ENCODE measurements around the gene XPNPEP2. TPM values are rescaled to one million over a fixed set of nuclear protein-coding genes. Genes with fewer than 3 reads are reported as not detected.

The XPNPEP2 gene
- total and polyA plus RNA-seq, 3 donors from 2014 or later: 0.08 to 1.4 (median 0.25) TPM

GRCh38 chrX:129781680-129782495, 43.1 kb downstream of the XPNPEP2 start:
- H3K36me3 ChIP-seq (ENCODE audit: low read depth, missing control alignments): no peaks in the 10 kb centered on the region
- 94 to 95% methylated on average over 6 to 10 of the region's 10 CpGs for WGBS, 2 donors
- intact Hi-C loops (cut with DNase I; ENCODE audit: low total_unique reads): no loop called here

DNA sequence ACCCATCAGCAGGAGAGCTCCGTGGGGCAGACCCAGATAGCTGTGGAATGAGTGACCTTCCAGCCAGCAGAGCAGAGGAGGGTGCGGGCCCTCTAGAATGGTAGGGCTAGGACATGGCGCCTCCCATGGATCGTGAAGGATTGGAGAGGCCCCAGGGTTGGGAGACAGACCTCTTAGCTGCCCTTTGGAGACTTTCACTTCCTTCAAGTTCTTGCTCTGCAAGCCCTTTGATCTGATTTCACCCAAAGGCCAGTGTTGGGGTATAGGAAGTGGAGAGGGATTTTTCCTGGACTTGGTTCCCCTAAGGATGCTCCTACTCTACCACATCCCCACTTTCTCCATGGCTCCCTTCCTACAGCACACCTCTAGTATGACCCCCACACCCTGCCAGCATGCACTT, 43.9 kb downstream of the XPNPEP2 start:
- Histone ChIP-seq H3K27ac (no peak overlapping the region), H3K27me3 (no peaks in the 10 kb centered on the region), H3K36me3 (ENCODE audit: low read depth, missing control alignments) (no peaks in the 10 kb centered on the region), H3K4me1 (no peaks in the 10 kb centered on the region), H3K9me3 (no peaks in the 10 kb centered on the region), H3K4me3 (no peak overlapping the region)
- TF ChIP-seq, protein P1, sequence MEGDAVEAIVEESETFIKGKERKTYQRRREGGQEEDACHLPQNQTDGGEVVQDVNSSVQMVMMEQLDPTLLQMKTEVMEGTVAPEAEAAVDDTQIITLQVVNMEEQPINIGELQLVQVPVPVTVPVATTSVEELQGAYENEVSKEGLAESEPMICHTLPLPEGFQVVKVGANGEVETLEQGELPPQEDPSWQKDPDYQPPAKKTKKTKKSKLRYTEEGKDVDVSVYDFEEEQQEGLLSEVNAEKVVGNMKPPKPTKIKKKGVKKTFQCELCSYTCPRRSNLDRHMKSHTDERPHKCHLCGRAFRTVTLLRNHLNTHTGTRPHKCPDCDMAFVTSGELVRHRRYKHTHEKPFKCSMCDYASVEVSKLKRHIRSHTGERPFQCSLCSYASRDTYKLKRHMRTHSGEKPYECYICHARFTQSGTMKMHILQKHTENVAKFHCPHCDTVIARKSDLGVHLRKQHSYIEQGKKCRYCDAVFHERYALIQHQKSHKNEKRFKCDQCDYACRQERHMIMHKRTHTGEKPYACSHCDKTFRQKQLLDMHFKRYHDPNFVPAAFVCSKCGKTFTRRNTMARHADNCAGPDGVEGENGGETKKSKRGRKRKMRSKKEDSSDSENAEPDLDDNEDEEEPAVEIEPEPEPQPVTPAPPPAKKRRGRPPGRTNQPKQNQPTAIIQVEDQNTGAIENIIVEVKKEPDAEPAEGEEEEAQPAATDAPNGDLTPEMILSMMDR (IDR thresholded peaks at IDR 0.05): no peak
- TF ChIP-seq POLR2A (IDR thresholded peaks at IDR 0.05): no peak
- 86% methylated on average over 4 of the region's 4 CpGs; no CpG with 5 or more reads in 1 of the 2 donors for WGBS, 2 donors
- DNase-seq: no peak
- intact Hi-C loops (cut with DNase I; ENCODE audit: low total_unique reads): no loop called here

More at GRCh38 chrX:129781680-129782495, 43.1 kb downstream of the XPNPEP2 start:
- H3K4me3 ChIP-seq: no peak overlapping the region
- no peaks in the 10 kb centered on the region for H3K9me3 ChIP-seq
- H3K27ac ChIP-seq: no peak overlapping the region
- no peaks in the 10 kb centered on the region for H3K27me3 ChIP-seq
- TF ChIP-seq POLR2A (IDR thresholded peaks at IDR 0.05): no peak
- TF ChIP-seq, protein P1 (IDR thresholded peaks at IDR 0.05): no peak
- no peak for DNase-seq
- no peaks in the 10 kb centered on the region for H3K4me1 ChIP-seq

- TF ChIP-seq, protein P1 (IDR thresholded peaks at IDR 0.05): no peak
- TF ChIP-seq POLR2A (IDR thresholded peaks at IDR 0.05): no peak
- no peaks in the 10 kb centered on the region for H3K4me1 ChIP-seq
- no peaks in the 10 kb centered on the region for H3K36me3 ChIP-seq (ENCODE audit: low read depth, missing control alignments)
- H3K9me3 ChIP-seq: no peaks in the 10 kb centered on the region
- DNase-seq: no peak
- WGBS, 2 donors: 94 to 96% methylated on average over 3 to 10 of the region's 11 CpGs
- H3K27ac ChIP-seq: no peak overlapping the region
- no peak overlapping the region for H3K4me3 ChIP-seq
- H3K27me3 ChIP-seq: no peaks in the 10 kb centered on the region
- intact Hi-C loops (cut with DNase I; ENCODE audit: low total_unique reads): no loop called here
These were observed 44.5 kb downstream of the XPNPEP2 start for GRCh38 chrX:129783291-129783713.

- no peaks in the 10 kb centered on the region for H3K9me3 ChIP-seq
- WGBS, 2 donors: 92 to 95% methylated on average over 6 to 7 of the region's 7 CpGs
- intact Hi-C loops (cut with DNase I; ENCODE audit: low total_unique reads): no loop called here
- no peak overlapping the region for H3K4me3 ChIP-seq
- H3K27ac ChIP-seq: no peak overlapping the region
- no peaks in the 10 kb centered on the region for H3K4me1 ChIP-seq
- no peaks in the 10 kb centered on the region for H3K36me3 ChIP-seq (ENCODE audit: low read depth, missing control alignments)
- DNase-seq: no peak
- no peaks in the 10 kb centered on the region for H3K27me3 ChIP-seq
- TF ChIP-seq POLR2A (IDR thresholded peaks at IDR 0.05): no peak
- TF ChIP-seq, protein P1 (IDR thresholded peaks at IDR 0.05): no peak
These were observed 45.6 kb downstream of the XPNPEP2 start for GRCh38 chrX:129784371-129784770.
